GM19193 (cell line): ENCODE measurements around the gene HOXA13.

Experiments
- POLR2A ChIP-seq: IDR thresholded peaks from 4 replicates; pipeline ENCODE4 v1.6.1; 2011; ENCODE audit not compliant: insufficient read depth, insufficient read length; ENCODE audit errors: extremely low read depth

HOXA13 gene

GRCh38 chr7:27169658-27170425, 30.0 kb downstream of the HOXA13 start:
- TF ChIP-seq POLR2A = no peak

GRCh38 chr7:27168265-27168947, 31.5 kb downstream of the HOXA13 start:
- no peak for TF ChIP-seq POLR2A

GRCh38 chr7:27167916-27168264, 32.0 kb downstream of the HOXA13 start:
- no peak for TF ChIP-seq POLR2A

GRCh38 chr7:27166531-27167505, 33.1 kb downstream of the HOXA13 start:
- TF ChIP-seq POLR2A = no peak

- TF ChIP-seq POLR2A = no peak
Measured at GRCh38 chr7:27165996-27166530, 33.8 kb downstream of the HOXA13 start.

- no peak for TF ChIP-seq POLR2A
Measured at GRCh38 chr7:27165089-27165995, 34.5 kb downstream of the HOXA13 start, which contains the start of gene HOXA9. HOXA9 (minus strand) TSS chr7:27165537; CDS start chr7:27165457, 80 bp downstream.

GRCh38 chr7:27164367-27165088, 35.4 kb downstream of the HOXA13 start:
- no peak for TF ChIP-seq POLR2A

- no peak for TF ChIP-seq POLR2A
Measured at GRCh38 chr7:27164045-27164366, 35.9 kb downstream of the HOXA13 start.

GRCh38 chr7:27163288-27164044, 36.4 kb downstream of the HOXA13 start:
- no peak for TF ChIP-seq POLR2A

GRCh38 chr7:27162561-27163287, 37.2 kb downstream of the HOXA13 start:
- TF ChIP-seq POLR2A = no peak

- no peak for TF ChIP-seq POLR2A
Measured at GRCh38 chr7:27161721-27162560, 38.0 kb downstream of the HOXA13 start.
